Fibroblast of upper back skin (primary cell): Measurements from ENCODE around the gene PLTP.
"Not testable (repeated sequence)": the region's sequence is repeated elsewhere in the genome, so short reads cannot be mapped to it uniquely, and the experiment has no call there.

Experiments
- DNase-seq: peaks from one replicate; pipeline ENCODE4 v3.0.0-alpha.2; 2013

The PLTP gene

GRCh38 chr20:45919542-45920399, 7.8 kb upstream of the PLTP start:
- DNase-seq: peak; percentile 73

DNA sequence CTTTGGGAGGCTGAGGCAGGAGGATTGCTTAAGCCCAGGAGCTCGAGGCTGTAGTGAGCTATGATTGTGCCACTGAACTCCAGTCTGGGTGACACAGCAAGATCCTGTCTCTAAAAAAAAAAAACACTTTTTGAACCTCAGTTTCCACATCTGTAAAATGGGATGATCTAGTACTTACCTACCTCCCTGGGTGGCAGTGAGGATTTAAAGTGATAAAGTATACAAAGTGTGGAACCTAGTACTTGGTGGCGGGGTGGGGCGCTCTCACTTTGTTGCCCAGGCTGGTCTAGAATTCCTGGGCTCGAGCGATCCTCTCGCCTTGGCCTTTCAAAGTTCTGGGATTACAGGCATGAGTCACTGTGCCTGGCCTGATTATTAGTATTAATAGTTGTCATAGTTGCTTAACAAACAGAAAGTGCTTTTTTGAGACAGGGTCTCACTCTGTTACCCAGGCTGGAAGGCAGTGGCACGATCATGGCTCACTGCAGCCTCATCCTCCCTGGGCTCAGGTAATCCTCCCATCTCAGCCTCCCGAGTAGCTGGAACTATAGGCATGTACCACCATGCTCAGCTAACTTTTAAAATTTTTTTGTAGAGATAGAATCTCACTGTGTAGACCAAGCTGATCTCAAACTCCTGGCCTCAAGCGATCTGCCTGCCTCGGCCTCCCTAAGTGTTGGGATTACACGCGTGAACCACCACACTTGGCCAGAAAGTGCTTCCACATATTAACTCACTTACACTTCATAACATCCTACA, 7.0 kb upstream of the PLTP start:
- no peak for DNase-seq

DNA sequence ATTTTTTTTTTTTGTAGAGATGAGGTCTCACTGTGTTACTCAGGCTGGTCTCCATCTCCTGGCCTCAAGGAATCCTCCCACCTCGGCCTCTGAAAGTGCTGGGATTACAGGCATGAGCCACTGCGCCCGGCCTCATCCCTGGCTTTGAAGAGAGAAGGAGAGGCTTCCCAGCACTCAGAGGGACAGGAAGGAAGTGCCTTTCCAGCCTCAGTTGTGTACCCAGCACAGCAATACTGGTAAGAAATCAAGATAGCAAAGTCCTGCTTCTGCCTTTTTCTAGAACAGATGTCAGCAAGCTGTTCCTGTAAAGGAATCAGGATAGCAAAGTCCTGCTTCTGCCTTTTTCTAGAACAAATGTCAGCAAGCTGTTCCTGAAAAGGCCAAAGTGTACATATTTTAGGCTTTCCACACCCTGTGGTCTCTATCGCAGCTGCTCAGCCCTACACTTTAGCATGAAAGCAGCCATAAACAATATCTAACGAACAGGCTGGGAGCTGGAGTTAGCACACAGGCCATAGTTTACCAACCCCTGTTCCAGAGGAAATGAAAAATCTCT, 6.3 kb upstream of the PLTP start:
- DNase-seq: no peak

- peak; percentile 42 for DNase-seq
These were observed 5.8 kb upstream of the PLTP start for GRCh38 chr20:45917790-45918141.

DNA sequence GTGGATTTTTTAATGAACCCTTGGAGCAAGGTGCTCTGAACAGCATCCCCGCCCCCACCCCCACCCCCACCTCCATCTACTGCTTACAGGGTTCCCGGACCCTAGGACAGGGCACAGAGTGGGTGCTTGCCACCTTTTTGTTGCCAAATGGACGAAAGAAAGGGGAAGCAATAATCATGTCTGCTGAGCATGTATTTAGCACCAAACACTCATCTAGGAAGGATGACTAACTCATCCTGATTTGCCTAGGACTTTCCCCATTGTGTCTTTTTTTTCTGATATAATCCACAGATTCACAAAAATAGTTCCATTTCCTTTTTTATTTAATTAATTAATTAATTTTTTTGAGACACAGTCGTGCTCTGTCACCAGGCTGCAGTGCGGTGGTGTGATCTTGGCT, 1.2 kb upstream of the PLTP start:
- no peak for DNase-seq

DNA sequence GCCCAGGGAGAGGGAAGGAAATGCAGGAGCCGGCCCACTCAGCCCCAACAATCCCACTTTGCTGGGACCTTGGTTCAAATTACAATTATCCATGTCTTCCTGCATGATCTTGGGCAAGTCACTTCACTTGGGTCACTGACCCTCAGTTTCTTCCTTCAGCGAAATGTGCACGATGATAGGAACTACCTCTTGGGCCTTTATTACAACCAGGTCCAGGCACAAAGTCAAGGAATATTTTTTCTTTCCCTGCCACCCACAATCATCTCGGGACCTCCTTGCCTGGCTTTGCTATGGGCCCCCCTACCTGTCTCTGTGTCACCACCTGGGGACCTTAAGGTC, 358 bp upstream of the PLTP start:
- DNase-seq: no peak

DNA sequence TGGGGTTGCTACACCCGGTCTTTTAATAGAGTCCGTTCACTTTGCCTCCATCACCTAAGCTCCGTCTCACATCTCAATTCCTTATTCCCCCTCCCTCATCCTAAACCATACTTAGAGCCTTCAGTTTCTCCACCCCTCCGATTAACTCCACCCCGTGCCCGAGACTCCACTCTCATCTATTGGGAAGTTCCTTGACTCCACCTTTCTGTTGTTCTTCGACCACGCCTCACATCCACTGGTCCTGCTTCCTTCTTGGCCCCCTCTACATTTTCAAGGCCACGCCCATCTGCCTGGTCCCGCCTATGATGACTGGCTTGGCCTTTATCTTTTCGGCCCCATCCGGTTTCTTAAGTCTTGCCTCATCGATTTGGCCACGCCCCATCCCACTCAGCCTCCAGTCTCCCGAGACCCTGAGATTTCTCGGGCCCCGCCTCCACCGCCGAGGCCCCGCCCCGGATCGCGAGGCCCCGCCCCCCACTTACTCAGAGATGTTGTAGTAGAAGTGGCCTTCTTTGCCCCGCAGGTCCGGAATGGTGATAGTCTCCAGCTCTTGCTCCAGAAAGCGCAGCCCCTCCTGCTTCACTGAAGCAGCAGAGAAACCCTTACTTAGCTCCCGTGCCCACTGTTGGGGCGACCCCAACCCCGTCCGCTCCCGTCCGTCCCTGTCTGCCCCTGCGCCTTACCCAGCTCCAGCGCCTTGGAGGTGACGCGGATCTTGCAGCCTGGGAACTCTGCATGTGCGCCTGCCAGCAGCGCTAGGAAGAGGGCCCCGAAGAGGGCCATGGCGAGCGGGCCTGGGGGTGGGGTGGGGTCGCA, 1.1 kb downstream of the PLTP start:
- DNase-seq: peak; percentile 100

- no peak for DNase-seq
These were observed 1.9 kb downstream of the PLTP start for GRCh38 chr20:45909817-45910669.

DNA sequence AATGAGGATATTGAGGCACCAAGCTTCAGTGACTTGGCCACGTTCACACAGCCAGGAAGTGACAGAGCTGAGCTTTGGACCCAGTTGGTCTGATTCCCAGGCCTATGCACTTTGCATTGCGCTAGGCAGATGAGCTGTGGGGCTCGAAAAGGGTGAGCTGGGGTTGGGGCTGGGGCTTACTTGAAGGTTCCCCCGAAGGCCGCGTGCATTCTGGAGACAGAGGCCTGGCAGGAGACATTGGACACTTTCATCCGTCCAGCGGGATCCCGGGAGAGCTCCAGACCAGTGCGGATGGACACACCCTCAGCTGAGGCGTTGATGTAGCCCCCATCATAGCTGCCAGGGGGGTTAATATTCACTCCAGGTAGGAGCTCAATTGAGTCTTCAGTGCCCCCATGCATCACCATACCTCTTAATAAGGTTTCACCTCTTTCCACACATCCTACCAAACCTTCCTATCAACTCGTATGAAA, 2.6 kb downstream of the PLTP start:
- no peak for DNase-seq

- DNase-seq: no peak
These were observed 3.9 kb downstream of the PLTP start for GRCh38 chr20:45908084-45908483.

GRCh38 chr20:45907219-45907948, 4.6 kb downstream of the PLTP start:
- no peak for DNase-seq

DNA sequence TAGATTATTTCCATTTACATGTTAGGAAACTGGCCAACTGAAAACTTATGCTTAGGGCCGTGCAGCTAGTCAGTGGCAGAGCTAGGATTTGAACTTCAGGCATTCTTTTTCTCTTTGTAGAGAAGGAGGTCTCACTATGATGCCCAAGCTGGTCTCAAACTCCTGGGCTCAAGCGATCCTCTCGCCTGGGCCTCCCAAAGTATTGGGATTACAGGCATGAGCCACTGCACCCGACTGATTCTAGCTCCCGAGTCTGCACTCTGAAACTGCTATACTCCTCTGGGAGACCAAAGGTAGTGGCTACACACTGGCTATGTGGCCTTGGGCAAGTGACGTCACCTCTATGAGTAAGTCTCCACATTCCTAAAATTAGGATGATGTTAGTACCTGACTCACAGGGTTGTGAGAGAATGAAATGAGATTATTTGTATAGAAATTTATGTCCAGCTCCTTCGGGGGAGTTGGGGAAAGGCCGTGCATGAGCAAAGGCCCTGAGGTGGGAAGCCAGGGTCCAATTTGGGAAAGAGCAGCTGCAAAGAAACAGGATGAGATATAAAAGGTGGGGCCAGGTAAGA, 6.4 kb downstream of the PLTP start:
- peak; percentile 58 for DNase-seq

DNA sequence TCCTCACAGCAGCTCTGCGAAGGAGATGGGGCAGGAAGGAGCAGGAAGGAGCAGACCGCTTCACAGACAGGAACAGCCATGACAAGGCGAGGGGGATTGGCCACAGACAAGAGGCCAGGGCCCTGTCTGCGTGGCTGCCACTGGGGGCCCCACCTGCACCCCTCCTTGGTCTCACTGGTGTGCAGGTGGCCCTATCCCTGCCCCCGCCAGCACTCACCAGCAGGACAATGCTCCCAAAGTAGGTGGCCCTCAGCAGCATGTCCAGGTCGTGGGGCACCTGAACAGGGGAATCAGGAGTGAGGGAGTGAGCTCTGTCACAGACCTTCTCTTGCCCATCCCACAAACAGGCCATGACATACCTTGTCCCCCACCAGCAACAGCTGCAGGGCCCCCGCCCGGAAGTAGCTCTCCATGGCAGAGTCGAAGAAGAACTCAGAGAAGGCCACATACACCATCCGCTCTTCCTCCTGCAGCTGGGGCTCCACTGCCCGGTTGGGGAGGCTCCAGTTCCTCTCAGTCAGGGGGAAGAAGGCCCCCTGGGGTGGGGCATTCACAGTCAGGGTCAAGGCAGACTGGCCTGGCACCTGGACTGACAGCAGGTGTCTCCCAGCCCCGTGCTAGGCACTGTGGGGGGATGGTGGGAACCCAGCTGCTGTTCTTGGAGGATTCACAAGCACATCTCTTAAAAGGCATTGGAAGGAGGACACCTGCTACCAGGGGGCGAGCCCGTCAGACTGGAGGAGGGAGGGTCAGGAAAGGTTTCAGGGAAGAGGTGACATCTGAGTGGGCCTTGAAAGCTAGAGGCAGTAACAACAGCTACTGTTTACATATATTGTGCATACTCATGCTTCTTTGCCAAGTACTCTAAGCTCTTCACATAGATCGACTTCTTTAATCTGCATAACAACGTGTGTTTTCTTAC, 7.1 kb downstream of the PLTP start:
- DNase-seq: no peak

- no peak for DNase-seq
These were observed 9.7 kb downstream of the PLTP start for GRCh38 chr20:45902199-45902701.

DNA sequence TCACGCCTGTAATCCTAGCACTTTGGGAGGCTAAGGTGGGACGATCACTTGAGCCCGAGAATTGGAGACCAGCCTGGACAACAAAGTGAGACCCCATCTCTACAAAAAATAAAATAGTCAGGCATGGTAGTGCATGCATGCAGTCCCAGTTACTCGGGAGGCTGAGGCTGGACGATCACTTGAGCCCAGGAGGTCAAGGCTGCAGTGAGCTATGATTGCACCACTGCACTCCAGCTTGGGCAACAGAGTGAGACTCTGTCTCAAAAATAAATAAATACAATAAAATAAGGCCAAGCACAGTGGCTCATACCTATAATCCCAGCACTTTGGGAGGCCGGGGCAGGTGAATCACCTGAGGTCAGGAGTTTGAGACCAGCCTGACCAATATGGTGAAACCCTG, 10.6 kb downstream of the PLTP start:
- DNase-seq: not testable (repeated sequence)

DNA sequence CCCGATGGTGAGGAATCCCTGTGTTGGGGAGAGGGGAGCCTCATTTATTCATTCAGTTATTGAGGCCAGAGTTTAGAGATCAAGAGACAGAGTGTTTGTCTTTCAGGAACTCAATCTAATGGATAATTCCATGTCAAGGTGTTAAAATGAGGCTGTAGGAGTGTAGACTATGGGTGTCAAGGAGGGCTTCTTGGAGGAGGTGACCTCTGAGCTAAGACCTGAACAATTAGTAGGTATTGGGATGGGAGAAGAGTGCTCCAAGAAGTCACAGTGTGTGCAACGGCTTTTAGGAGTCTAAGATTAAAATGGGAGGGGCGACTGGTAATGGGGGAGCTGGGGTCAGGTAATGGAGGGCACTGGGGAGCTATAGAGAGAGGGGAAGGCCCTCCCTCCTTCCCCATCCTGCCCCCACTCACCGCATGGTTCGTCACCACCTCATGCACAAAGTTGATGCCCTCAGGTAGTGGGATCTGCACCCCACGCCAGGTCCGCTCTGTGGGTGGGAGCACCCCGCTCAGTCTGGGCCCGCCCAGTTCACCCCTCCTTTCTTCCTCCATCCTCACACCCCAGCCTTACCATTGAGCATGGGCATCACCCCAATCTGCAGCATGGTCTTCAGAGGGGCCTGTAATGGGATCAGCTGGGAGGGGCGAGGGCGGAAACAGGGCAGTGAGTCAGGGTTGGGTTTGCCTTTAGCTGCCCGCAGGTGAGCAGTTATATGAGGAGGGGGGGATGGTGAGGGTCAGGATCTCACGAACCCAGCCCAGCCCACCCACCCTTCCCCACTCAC, 12.7 kb downstream of the PLTP start:
- no peak for DNase-seq

DNA sequence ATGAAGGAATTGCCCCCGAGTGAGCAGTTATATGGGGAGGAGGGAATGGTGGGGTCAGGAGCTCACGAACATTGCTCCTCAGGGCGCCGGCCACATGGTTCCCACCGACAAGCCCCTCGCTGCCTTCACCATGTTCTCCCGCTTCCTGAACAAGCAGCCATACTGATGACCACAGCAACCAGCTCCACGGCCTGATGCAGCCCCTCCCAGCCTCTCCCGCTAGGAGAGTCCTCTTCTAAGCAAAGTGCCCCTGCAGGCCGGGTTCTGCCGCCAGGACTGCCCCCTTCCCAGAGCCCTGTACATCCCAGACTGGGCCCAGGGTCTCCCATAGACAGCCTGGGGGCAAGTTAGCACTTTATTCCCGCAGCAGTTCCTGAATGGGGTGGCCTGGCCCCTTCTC, 13.7 kb downstream of the PLTP start:
- no peak for DNase-seq

DNA sequence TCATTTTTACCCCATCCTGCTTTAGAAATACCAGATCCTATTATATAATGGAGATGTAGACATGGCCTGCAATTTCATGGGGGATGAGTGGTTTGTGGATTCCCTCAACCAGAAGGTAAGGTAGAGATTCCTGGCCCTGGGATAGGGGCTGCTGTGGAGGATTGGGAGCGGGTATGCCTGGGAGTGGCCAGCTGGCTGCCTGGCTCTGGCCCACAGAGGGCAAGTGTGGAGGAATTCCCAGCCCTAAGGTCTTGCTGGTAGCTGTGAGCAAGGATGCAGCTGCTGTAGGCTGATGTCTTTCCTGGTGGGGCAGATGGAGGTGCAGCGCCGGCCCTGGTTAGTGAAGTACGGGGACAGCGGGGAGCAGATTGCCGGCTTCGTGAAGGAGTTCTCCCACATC, 14.3 kb downstream of the PLTP start:
- no peak for DNase-seq

GRCh38 chr20:45897289-45897688, 14.7 kb downstream of the PLTP start:
- no peak for DNase-seq
